Measurements from ENCODE around the gene COL5A1. TPM values are rescaled to one million over a fixed set of nuclear protein-coding genes. Genes with fewer than 3 reads are reported as not detected.
A peak's percentile ranks its signal among the peaks of the same experiment; 100 is the strongest.

Gene COL5A1
- total RNA-seq, 1 donor from 2014 or later = 28.9 TPM

DNA sequence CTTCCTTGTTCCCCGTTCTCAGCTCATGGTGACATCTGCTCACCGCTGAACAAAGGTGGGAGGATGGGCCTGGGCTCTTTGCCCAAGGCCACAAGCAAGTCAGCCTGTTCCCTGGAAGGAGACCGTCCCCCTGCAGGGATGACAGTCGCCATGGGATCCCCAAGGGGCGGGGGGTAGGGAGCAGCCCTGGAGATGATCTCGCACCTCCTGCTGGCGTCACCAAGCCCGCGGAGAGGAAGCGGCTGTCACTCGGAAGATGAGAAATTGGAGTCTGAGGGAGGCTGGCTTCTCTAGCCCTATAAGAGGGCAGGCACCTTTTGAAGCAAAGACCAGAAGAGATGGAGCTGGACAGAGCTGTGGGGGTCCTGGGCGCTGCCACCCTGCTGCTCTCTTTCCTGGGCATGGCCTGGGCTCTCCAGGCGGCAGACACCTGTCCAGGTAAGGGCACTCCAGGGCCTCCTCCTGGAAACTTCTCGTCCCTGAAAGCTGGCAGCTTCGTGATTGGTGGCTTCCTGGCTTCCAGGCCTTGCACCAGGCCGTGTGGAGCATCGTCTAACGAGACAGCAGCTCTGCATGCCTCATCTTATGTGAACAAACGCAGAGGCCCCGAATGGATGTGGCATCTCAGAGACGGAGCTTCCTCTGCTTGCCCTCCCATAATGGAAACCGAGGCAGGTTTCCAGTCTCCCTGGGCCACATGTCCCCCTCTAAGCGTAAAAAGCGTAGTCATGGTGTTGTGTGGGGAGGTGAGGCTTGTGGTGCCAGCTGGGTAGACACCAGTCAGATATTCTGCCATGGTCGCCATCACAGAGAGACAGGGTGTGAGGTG lies 239.1 kb downstream of the COL5A1 start, which contains the start of gene FCN2:
FCN2 (plus strand) TSS at position 327 of the 829 bp plus-strand sequence; CDS start at position 339, 12 bp downstream.
- Mint-ChIP-seq H3K4me1 (ENCODE audit: low read depth, unreplicated experiment) (peaks cover 4% of the 10 kb centered on the region), H3K27me3 (ENCODE audit: unreplicated experiment) (peaks cover 3% of the 10 kb centered on the region), H3K36me3 (ENCODE audit: unreplicated experiment) (peaks cover 5% of the 10 kb centered on the region), H3K9me3 (ENCODE audit: unreplicated experiment) (no peaks in the 10 kb centered on the region), H3K4me3 (ENCODE audit: unreplicated experiment) (no peak within 1 kb of the TSS), H3K27ac (ENCODE audit: unreplicated experiment) (no peak within 1 kb of the TSS)
- TF ChIP-seq, protein P1, sequence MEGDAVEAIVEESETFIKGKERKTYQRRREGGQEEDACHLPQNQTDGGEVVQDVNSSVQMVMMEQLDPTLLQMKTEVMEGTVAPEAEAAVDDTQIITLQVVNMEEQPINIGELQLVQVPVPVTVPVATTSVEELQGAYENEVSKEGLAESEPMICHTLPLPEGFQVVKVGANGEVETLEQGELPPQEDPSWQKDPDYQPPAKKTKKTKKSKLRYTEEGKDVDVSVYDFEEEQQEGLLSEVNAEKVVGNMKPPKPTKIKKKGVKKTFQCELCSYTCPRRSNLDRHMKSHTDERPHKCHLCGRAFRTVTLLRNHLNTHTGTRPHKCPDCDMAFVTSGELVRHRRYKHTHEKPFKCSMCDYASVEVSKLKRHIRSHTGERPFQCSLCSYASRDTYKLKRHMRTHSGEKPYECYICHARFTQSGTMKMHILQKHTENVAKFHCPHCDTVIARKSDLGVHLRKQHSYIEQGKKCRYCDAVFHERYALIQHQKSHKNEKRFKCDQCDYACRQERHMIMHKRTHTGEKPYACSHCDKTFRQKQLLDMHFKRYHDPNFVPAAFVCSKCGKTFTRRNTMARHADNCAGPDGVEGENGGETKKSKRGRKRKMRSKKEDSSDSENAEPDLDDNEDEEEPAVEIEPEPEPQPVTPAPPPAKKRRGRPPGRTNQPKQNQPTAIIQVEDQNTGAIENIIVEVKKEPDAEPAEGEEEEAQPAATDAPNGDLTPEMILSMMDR (IDR thresholded peaks at IDR 0.05; ENCODE audit: partially characterized antibody, unreplicated experiment) = no peak
- DNase-seq = peak; percentile 38

- TF ChIP-seq, protein P1 (IDR thresholded peaks at IDR 0.05; ENCODE audit: partially characterized antibody, unreplicated experiment) = no peak
- DNase-seq = no peak
Measured at GRCh38 chr9:134881313-134881670, 239.7 kb downstream of the COL5A1 start.

DNA sequence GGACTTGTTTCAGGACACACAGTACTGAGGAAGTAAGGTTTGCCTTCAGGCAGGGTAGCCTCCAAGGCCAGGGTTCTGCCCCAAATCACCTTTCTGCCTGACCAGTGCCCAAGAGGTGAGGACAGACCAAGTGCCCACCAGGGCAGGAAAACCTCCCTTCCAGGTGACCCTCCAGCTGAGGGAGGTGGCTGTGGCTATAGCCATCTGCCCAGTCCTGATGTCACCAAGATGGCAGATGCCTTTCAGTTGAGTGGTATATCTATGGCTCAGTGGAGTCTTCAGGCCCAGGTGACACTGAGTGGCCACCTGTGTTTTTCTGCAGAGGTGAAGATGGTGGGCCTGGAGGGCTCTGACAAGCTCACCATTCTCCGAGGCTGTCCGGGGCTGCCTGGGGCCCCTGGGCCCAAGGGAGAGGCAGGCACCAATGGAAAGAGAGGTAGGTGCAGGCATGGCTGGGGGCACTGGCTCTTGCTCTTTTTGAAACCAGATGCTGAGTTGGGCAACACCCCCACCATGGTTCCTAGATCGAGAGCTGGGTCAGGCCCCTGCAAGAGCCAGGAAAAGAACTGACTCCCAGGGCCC lies 240.7 kb downstream of the COL5A1 start:
- DNase-seq = no peak

More at GRCh38 chr9:134881313-134881670, 239.7 kb downstream of the COL5A1 start:
- Mint-ChIP-seq H3K4me1 (ENCODE audit: low read depth, unreplicated experiment) (peaks cover 4% of the 10 kb centered on the region), H3K9me3 (ENCODE audit: unreplicated experiment) (peaks cover 2% of the 10 kb centered on the region), H3K4me3 (ENCODE audit: unreplicated experiment) (no peak overlapping the region), H3K27me3 (ENCODE audit: unreplicated experiment) (peaks cover 3% of the 10 kb centered on the region), H3K27ac (ENCODE audit: unreplicated experiment) (no peak overlapping the region), H3K36me3 (ENCODE audit: unreplicated experiment) (peaks cover 5% of the 10 kb centered on the region)

GRCh38 chr9:134883040-134883782 lies 241.6 kb downstream of the COL5A1 start:
- DNase-seq = no peak
- peaks cover 5% of the 10 kb centered on the region for H3K36me3 Mint-ChIP-seq (ENCODE audit: unreplicated experiment)
- peaks cover 4% of the 10 kb centered on the region for H3K9me3 Mint-ChIP-seq (ENCODE audit: unreplicated experiment)

More for the DNA sequence above, 240.7 kb downstream of the COL5A1 start:
- no peak overlapping the region for H3K4me3 Mint-ChIP-seq (ENCODE audit: unreplicated experiment)
- no peak overlapping the region for H3K27ac Mint-ChIP-seq (ENCODE audit: unreplicated experiment)
- TF ChIP-seq, protein P1 (IDR thresholded peaks at IDR 0.05; ENCODE audit: partially characterized antibody, unreplicated experiment) = no peak
- H3K4me1 Mint-ChIP-seq (ENCODE audit: low read depth, unreplicated experiment) = peaks cover 6% of the 10 kb centered on the region
- H3K36me3 Mint-ChIP-seq (ENCODE audit: unreplicated experiment) = peaks cover 5% of the 10 kb centered on the region
- H3K27me3 Mint-ChIP-seq (ENCODE audit: unreplicated experiment) = peaks cover 5% of the 10 kb centered on the region
- peaks cover 4% of the 10 kb centered on the region for H3K9me3 Mint-ChIP-seq (ENCODE audit: unreplicated experiment)

More at GRCh38 chr9:134883040-134883782, 241.6 kb downstream of the COL5A1 start:
- Mint-ChIP-seq H3K27ac (ENCODE audit: unreplicated experiment) (no peak overlapping the region), H3K4me1 (ENCODE audit: low read depth, unreplicated experiment) (peaks cover 8% of the 10 kb centered on the region), H3K27me3 (ENCODE audit: unreplicated experiment) (peaks cover 5% of the 10 kb centered on the region), H3K4me3 (ENCODE audit: unreplicated experiment) (no peak overlapping the region)
- TF ChIP-seq, protein P1 (IDR thresholded peaks at IDR 0.05; ENCODE audit: partially characterized antibody, unreplicated experiment) = no peak

All from glutamatergic neuron (in vitro differentiated cells).